Neural progenitor cell (in vitro differentiated cells): Measurements from ENCODE around the gene FOXA2. TPM values are rescaled to one million over a fixed set of nuclear protein-coding genes. Genes with fewer than 3 reads are reported as not detected.

Source experiments
- DNase-seq: peaks from one replicate; pipeline ENCODE4 v3.0.0-alpha.2; 2016; ENCODE audit warnings: low spot score
- H2AFZ ChIP-seq: fragments of 200-600 bp; sonication (generic); replicated peaks from 2 replicates; pipeline ENCODE4 v1.6.1; 2016; ENCODE audit warnings: antibody characterized with exemption
- H3F3A ChIP-seq: fragments of 200-600 bp; sonication (generic); 2 replicates; pipeline ENCODE4 v1.6.1; 2016; ENCODE audit warnings: antibody characterized with exemption, low read depth
- H3K27ac ChIP-seq: fragments of 200-600 bp; sonication (generic); 2 replicates; pipeline ENCODE4 v1.5.1; 2016; ENCODE audit warnings: mild to moderate bottlenecking
- H3K27me3 ChIP-seq: fragments of 200-600 bp; sonication (generic); 2 replicates; pipeline ENCODE4 v1.6.1; 2016; ENCODE audit warnings: mild to moderate bottlenecking, moderate library complexity
- H3K36me3 ChIP-seq: fragments of 200-600 bp; sonication (generic); 2 replicates; pipeline ENCODE4 v1.5.1; 2016
- H3K4me1 ChIP-seq: fragments of 200-600 bp; sonication (generic); 2 replicates; pipeline ENCODE4 v1.6.1; 2016; ENCODE audit warnings: mixed run types
- H3K4me2 ChIP-seq: fragments of 200-600 bp; sonication (generic); 2 replicates; pipeline ENCODE4 v1.6.1; 2016
- H3K4me3 ChIP-seq: fragments of 200-600 bp; sonication (generic); 2 replicates; pipeline ENCODE4 v1.5.1; 2016
- H3K79me2 ChIP-seq: fragments of 200-600 bp; sonication (generic); 2 replicates; pipeline ENCODE4 v1.6.1; 2016; ENCODE audit warnings: low read depth
- H3K9ac ChIP-seq: fragments of 200-600 bp; sonication (generic); 2 replicates; pipeline ENCODE4 v1.6.1; 2016
- H3K9me3 ChIP-seq: fragments of 200-600 bp; sonication (generic); 2 replicates; pipeline ENCODE4 v1.5.1; 2016; ENCODE audit warnings: low read depth
- H4K20me1 ChIP-seq: fragments of 200-600 bp; sonication (generic); 2 replicates; pipeline ENCODE4 v1.6.1; 2016; ENCODE audit warnings: low read depth
- H3K27ac Mint-ChIP-seq: 3 replicates; pipeline ENCODE4 v1.8.0; 2021; ENCODE audit warnings: mixed read lengths
- H3K27me3 Mint-ChIP-seq: 2 replicates; pipeline ENCODE4 v1.8.0; 2022; ENCODE audit warnings: low read depth, mild to moderate bottlenecking, inconsistent platforms, moderate library complexity, mixed read lengths; ENCODE audit not compliant: insufficient read depth
- H3K36me3 Mint-ChIP-seq: 3 replicates; pipeline ENCODE4 v1.8.0; 2021; ENCODE audit warnings: mixed read lengths
- H3K4me1 Mint-ChIP-seq: 3 replicates; pipeline ENCODE4 v1.8.0; 2021; ENCODE audit warnings: mixed read lengths
- H3K4me3 Mint-ChIP-seq: 3 replicates; pipeline ENCODE4 v1.8.0; 2021; ENCODE audit warnings: mild to moderate bottlenecking, moderate library complexity, mixed read lengths
- H3K9me3 Mint-ChIP-seq: 3 replicates; pipeline ENCODE4 v1.8.0; 2020; ENCODE audit warnings: mixed read lengths
- EZH2 ChIP-seq: fragments of 200-600 bp; sonication (generic); IDR thresholded peaks from 2 replicates; pipeline ENCODE4 v1.6.1; 2017; ENCODE audit warnings: antibody characterized with exemption, mild to moderate bottlenecking, moderate library complexity
- EZH2phosphoT487 ChIP-seq: fragments of 200-600 bp; sonication (generic); IDR thresholded peaks from 2 replicates; pipeline ENCODE4 v1.6.1; 2017; ENCODE audit warnings: antibody characterized with exemption
- total RNA-seq: library from RNA; depleted of rRNA; stranded (reverse); fragments of >200 nt; gene quantifications from 2 replicates; pipeline ENCODE4 v1.2.3, GENCODE V29; 2015; ENCODE audit warnings: low replicate concordance
- TF ChIP-seq, protein P1 (sequence below): fragments of 200-600 bp; sonication (generic); IDR thresholded peaks from 2 replicates; pipeline ENCODE4 v1.5.1; 2017; ENCODE audit warnings: antibody characterized with exemption, mild to moderate bottlenecking

The FOXA2 gene
- total RNA-seq, 1 donor from 2014 or later: not detected

DNA sequence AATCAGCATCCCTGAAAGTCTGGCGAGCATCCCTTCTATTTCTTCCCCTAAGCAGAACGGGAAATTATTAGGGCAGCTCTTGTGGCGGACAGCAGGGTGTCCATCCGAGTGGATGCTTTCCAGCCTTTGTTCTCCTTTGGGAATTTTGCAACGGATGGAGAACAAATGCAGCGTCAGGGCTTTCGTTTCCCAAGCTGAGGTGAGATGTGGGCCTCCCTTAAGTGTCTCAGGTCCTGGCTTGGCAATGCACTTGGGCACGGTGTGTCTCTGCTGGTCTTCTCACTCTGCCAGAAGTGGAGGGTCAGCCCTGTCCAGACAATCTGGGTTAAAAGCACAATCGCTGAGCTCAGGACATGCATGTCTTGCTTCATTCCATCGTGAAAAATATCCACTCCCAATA is 43.5 kb downstream of the FOXA2 start:
- Mint-ChIP-seq H3K4me3 (no peak overlapping the region), H3K9me3 (peaks cover 2% of the 10 kb centered on the region), H3K36me3 (no peaks in the 10 kb centered on the region), H3K27ac (no peak overlapping the region), H3K27me3 (peaks cover 6% of the 10 kb centered on the region), H3K4me1 (no peaks in the 10 kb centered on the region)
- no peaks in the 10 kb centered on the region for H3K79me2 ChIP-seq
- H3K4me2 ChIP-seq: no peak overlapping the region
- no peaks in the 10 kb centered on the region for H3F3A ChIP-seq
- no peak overlapping the region for H2AFZ ChIP-seq
- H4K20me1 ChIP-seq: no peaks in the 10 kb centered on the region
- H3K27me3 ChIP-seq: peaks cover 35% of the 10 kb centered on the region
- H3K9me3 ChIP-seq: no peaks in the 10 kb centered on the region
- TF ChIP-seq, protein P1, sequence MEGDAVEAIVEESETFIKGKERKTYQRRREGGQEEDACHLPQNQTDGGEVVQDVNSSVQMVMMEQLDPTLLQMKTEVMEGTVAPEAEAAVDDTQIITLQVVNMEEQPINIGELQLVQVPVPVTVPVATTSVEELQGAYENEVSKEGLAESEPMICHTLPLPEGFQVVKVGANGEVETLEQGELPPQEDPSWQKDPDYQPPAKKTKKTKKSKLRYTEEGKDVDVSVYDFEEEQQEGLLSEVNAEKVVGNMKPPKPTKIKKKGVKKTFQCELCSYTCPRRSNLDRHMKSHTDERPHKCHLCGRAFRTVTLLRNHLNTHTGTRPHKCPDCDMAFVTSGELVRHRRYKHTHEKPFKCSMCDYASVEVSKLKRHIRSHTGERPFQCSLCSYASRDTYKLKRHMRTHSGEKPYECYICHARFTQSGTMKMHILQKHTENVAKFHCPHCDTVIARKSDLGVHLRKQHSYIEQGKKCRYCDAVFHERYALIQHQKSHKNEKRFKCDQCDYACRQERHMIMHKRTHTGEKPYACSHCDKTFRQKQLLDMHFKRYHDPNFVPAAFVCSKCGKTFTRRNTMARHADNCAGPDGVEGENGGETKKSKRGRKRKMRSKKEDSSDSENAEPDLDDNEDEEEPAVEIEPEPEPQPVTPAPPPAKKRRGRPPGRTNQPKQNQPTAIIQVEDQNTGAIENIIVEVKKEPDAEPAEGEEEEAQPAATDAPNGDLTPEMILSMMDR: no peak
- TF ChIP-seq EZH2phosphoT487 (no peak), EZH2 (no peak)
- DNase-seq: peak; percentile 29
- H3K4me3 ChIP-seq: no peak overlapping the region
- no peak overlapping the region for H3K9ac ChIP-seq
- H3K4me1 ChIP-seq: no peaks in the 10 kb centered on the region
- H3K27ac ChIP-seq: no peak overlapping the region
- no peaks in the 10 kb centered on the region for H3K36me3 ChIP-seq

DNA sequence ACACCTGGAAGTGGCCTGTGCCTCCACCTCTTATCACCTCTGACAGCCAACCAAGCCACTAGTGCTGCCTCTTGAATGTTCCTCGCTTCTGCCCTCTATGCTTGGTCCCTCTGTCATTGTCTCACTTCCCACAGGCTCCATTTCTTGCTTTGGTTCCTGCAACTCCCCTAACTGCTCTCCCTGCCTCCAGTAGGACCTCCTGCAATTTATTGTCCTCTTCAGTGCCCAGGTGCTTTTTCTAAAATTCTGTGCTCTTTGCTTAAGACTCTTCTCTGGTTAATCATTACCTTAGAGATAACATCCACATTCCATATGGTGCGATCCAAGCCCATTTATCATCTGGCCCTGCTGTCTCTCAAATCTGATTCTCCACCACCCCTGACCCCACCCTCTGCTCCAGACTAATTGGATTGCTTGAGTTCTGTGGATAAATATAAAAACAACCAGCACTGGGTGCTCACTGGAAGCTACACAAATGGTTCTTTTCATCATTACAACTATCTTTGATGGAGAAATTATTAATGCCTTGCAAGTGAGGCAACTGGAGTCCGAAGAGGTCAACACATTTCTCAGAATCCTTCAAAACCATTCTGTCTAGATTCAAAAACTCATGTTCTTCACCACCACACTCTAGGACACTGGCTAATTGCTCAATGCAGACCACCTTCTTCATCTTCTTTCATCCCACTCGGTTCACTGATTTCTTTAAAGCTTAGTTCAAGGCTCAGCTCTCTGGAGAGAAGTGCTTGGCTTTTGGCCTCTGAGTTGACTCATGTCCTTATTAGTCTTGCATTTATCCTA is 47.2 kb downstream of the FOXA2 start:
- H3K27ac ChIP-seq: no peak overlapping the region
- H3K4me1 ChIP-seq: peaks cover 6% of the 10 kb centered on the region
- Mint-ChIP-seq H3K36me3 (no peaks in the 10 kb centered on the region), H3K4me1 (no peaks in the 10 kb centered on the region), H3K4me3 (no peak overlapping the region), H3K9me3 (no peaks in the 10 kb centered on the region), H3K27ac (no peak overlapping the region), H3K27me3 (peaks cover 12% of the 10 kb centered on the region)
- DNase-seq: no peak
- no peak overlapping the region for H3K9ac ChIP-seq
- H3K27me3 ChIP-seq: peaks cover 26% of the 10 kb centered on the region
- H3F3A ChIP-seq: no peaks in the 10 kb centered on the region
- H4K20me1 ChIP-seq: no peaks in the 10 kb centered on the region
- H2AFZ ChIP-seq: no peak overlapping the region
- H3K79me2 ChIP-seq: no peaks in the 10 kb centered on the region
- no peak overlapping the region for H3K4me2 ChIP-seq
- H3K36me3 ChIP-seq: no peaks in the 10 kb centered on the region
- no peaks in the 10 kb centered on the region for H3K9me3 ChIP-seq
- TF ChIP-seq, protein P1: no peak
- no peak for TF ChIP-seq EZH2
- TF ChIP-seq EZH2phosphoT487: no peak
- no peak overlapping the region for H3K4me3 ChIP-seq

DNA sequence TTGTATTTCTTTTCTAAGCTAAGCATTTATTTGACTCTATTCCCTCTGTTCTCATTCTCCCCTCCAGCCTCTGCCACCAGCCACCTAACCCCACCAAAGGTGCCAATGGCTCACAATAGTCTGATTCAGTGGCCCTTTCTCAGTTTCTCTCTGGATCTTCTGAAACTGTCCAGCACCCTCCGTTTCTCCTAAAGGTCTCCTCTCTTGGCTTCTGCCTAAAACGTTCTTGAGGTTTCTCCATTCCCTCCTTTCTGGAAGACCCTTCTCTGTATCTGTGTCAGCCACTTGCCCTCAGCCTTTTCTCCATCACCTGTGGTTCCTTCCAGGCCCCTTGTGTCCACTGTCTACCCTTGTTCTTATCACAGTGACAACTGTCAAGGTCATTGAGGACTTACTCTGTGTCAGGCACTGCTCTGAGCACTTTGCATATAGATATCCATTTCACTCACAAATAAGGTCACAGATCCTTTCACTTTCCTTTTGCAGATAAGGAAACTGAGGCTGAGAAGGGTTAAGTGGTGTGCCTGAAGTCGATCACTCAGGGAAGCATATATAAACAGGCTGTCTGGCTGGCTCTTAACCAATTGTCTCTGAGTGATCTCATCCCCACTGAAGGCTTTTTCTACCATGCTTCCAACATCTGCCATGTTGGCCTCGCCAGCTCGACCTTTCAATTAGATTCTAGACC is 48.1 kb downstream of the FOXA2 start:
- Mint-ChIP-seq H3K9me3 (no peaks in the 10 kb centered on the region), H3K36me3 (no peaks in the 10 kb centered on the region), H3K4me1 (no peaks in the 10 kb centered on the region), H3K27ac (no peak overlapping the region), H3K27me3 (peaks cover 12% of the 10 kb centered on the region), H3K4me3 (no peak overlapping the region)
- Histone ChIP-seq H3K27me3 (peaks cover 21% of the 10 kb centered on the region), H3K36me3 (no peaks in the 10 kb centered on the region), H2AFZ (no peak overlapping the region), H3K4me1 (peaks cover 6% of the 10 kb centered on the region), H3K27ac (no peak overlapping the region), H3K9me3 (no peaks in the 10 kb centered on the region), H3K4me3 (no peak overlapping the region), H3K4me2 (no peak overlapping the region), H4K20me1 (no peaks in the 10 kb centered on the region), H3F3A (no peaks in the 10 kb centered on the region), H3K9ac (no peak overlapping the region), H3K79me2 (no peaks in the 10 kb centered on the region)
- TF ChIP-seq EZH2 (no peak), EZH2phosphoT487 (no peak)
- TF ChIP-seq, protein P1: no peak
- DNase-seq: no peak
